ENCODE results near the gene MXRA8.

Gene MXRA8

DNA sequence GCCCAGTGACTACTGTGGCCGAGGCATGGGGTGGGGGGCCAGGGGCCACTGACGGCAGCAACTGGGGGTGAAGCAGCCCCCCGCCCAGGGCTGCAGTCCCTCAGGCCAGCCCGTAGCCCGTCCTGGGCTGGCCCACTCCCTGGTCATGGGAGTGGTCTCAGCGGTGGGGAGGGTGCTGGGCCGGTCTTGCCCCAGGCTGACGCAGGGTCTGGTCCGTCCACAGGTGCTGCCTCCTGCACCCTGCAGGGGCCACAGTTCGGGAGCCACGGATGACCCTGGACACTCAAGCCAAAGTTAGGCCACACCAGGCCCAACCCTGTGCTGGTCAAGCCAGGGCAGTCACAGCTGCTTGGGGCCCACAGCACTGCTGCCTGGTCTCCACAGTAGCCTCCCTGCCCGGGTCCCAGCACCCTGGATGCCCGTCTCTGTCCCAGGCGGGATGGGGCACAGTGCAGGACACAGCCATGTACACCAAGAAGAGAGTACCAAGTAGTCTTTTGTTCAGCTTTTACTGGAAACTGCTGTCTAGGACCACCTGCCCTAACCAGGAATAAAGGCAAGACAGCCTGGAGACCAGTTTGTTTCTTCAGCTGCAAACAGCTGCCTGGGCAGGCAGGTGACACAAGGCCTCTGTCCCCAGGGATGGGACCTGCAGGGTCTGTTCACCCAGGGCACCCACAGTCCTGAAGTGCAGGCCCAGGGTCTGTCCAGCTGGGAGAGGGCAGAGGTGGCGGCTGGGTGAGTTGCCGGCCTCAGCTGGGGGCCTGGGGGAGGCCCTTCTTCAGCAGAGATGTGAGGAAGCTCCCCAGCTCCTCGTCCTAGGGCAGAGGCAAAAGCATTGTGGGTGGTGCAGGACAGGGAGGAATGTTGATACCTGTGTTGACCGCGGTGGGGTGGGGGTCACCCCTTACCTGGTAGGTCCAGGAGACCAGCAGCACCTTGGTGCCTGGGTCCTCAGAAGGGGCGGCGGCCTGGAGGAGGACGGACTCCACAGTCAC is 46.9 kb downstream of the MXRA8 start:
- Mint-ChIP-seq H3K4me3 (no peak overlapping the region), H3K9me3 (no peaks in the 10 kb centered on the region), H3K36me3 (ENCODE audit: low read depth) (peaks cover 11% of the 10 kb centered on the region), H3K27ac (no peak overlapping the region), H3K4me1 (peaks cover 8% of the 10 kb centered on the region), H3K27me3 (no peaks in the 10 kb centered on the region)
- DNase-seq (no peak), ATAC-seq (no peak)

- Mint-ChIP-seq H3K4me1 (peaks cover 16% of the 10 kb centered on the region), H3K36me3 (ENCODE audit: low read depth) (peaks cover 4% of the 10 kb centered on the region), H3K27me3 (no peaks in the 10 kb centered on the region), H3K27ac (no peak overlapping the region), H3K4me3 (peak overlapping the region; percentile 50), H3K9me3 (no peaks in the 10 kb centered on the region)
- DNase-seq (no peak), ATAC-seq (no peak)
Observed at GRCh38 chr1:1310476-1311053, 47.8 kb downstream of the MXRA8 start.

- Mint-ChIP-seq H3K36me3 (ENCODE audit: low read depth) (peaks cover 4% of the 10 kb centered on the region), H3K27me3 (no peaks in the 10 kb centered on the region), H3K27ac (no peak overlapping the region), H3K9me3 (no peaks in the 10 kb centered on the region), H3K4me3 (peak overlapping the region; percentile 75), H3K4me1 (peaks cover 19% of the 10 kb centered on the region)
- ATAC-seq, result no peak
- DNase-seq, result no peak
Observed at GRCh38 chr1:1310109-1310385, 48.3 kb downstream of the MXRA8 start.

DNA sequence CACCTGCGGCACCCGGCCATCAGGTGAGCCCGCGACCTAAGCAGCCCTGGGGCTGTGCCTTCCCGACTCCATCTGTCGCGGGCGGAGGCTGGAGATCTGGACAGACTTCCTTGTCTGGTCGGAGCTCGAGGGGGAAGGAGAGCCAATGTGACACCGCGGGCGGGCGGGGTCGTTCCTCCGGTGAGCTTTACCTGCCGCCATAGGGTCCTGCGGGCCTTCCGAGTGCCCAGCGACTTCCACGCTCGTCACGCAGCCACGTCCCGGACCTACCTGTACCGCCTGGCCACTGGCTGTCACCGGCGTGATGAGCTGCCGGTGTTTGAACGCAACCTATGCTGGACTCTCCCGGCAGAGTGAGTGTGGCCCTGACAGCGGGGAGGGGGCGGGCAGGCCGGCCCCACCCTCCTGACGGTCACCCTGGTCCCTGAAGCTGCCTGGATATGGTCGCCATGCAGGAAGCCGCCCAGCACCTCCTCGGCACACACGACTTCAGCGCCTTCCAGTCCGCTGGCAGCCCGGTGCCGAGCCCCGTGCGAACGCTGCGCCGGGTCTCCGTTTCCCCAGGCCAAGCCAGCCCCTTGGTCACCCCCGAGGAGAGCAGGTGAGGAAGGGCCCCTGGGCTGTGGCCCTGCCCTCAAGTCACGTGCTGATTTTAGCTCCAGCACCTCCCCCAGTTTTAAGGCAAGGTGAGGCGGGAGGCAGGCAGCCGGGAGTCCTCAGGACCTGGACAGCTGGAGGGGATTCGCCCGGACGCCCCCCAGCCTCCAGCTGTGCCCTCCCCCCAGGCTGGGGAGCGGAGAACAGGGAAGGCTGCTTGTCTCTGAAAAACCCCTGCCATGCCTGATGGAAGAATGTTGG is 48.9 kb downstream of the MXRA8 start:
- Mint-ChIP-seq H3K27me3 (no peaks in the 10 kb centered on the region), H3K36me3 (ENCODE audit: low read depth) (peaks cover 3% of the 10 kb centered on the region), H3K27ac (peak overlapping the region; percentile 35), H3K9me3 (no peaks in the 10 kb centered on the region), H3K4me3 (peak overlapping the region; percentile 75), H3K4me1 (peaks cover 23% of the 10 kb centered on the region)
- peak; percentile 34 for DNase-seq
- no peak for ATAC-seq

GRCh38 chr1:1308756-1309250 is 49.6 kb downstream of the MXRA8 start:
- Mint-ChIP-seq H3K9me3 (no peaks in the 10 kb centered on the region), H3K4me3 (peak overlapping the region; percentile 80), H3K27me3 (no peaks in the 10 kb centered on the region), H3K36me3 (ENCODE audit: low read depth) (peaks cover 2% of the 10 kb centered on the region), H3K4me1 (peaks cover 23% of the 10 kb centered on the region), H3K27ac (peak overlapping the region; percentile 56)
- ATAC-seq (no peak), DNase-seq (no peak)

GRCh38 chr1:1307923-1308755 is 50.2 kb downstream of the MXRA8 start, which contains the start of the genes ACAP3 and PUSL1:
Gene ACAP3 (minus strand): TSS chr1:1307930. CDS start chr1:1307815, 115 bp downstream.
Gene PUSL1 (plus strand): TSS chr1:1308597. CDS start chr1:1308644, 47 bp downstream.
- Mint-ChIP-seq H3K27ac (peak within 1 kb of the TSS; percentile 79), H3K4me1 (peaks cover 23% of the 10 kb centered on the region), H3K27me3 (no peaks in the 10 kb centered on the region), H3K9me3 (no peaks in the 10 kb centered on the region), H3K4me3 (peak within 1 kb of the TSS; percentile 83), H3K36me3 (ENCODE audit: low read depth) (no peaks in the 10 kb centered on the region)
- peak; percentile 69 for ATAC-seq
- peak; percentile 91 for DNase-seq

GRCh38 chr1:1307261-1307922 is 51.0 kb downstream of the MXRA8 start:
- Mint-ChIP-seq H3K9me3 (no peaks in the 10 kb centered on the region), H3K4me1 (peaks cover 23% of the 10 kb centered on the region), H3K27me3 (no peaks in the 10 kb centered on the region), H3K4me3 (peak overlapping the region; percentile 83), H3K36me3 (ENCODE audit: low read depth) (no peaks in the 10 kb centered on the region), H3K27ac (peak overlapping the region; percentile 42)
- DNase-seq, result no peak
- ATAC-seq, result no peak

DNA sequence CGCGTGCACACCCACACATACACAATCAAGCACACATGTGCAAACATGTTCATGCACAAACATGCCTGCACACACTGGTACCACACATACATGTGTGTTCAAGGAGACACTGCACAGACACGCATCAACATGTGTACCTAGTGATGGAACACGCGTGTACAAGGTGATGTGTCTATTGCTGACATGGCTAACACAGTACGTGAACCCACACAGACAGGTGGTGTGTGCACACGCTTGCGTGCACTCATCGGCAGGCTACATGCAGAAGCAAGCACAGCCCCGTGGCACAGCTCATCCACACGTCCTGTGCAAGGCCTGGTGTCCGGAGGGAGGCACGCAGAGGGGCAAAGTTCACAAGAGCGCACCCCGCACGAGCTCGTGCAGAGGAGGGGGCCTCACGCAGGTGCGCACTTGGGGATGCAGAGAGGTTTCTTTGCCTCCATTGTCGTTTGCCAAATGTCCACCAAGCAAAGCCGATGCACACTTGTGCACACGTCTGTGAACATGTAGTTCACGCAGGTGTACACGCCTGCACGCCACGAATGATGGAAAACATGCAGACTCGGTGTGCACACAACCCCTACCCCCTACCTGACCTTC is 51.6 kb downstream of the MXRA8 start:
- ATAC-seq (no peak), DNase-seq (no peak)
- Mint-ChIP-seq H3K9me3 (no peaks in the 10 kb centered on the region), H3K4me1 (peaks cover 23% of the 10 kb centered on the region), H3K27me3 (no peaks in the 10 kb centered on the region), H3K4me3 (peak overlapping the region; percentile 83), H3K36me3 (ENCODE audit: low read depth) (no peaks in the 10 kb centered on the region), H3K27ac (peak overlapping the region; percentile 42)

DNA sequence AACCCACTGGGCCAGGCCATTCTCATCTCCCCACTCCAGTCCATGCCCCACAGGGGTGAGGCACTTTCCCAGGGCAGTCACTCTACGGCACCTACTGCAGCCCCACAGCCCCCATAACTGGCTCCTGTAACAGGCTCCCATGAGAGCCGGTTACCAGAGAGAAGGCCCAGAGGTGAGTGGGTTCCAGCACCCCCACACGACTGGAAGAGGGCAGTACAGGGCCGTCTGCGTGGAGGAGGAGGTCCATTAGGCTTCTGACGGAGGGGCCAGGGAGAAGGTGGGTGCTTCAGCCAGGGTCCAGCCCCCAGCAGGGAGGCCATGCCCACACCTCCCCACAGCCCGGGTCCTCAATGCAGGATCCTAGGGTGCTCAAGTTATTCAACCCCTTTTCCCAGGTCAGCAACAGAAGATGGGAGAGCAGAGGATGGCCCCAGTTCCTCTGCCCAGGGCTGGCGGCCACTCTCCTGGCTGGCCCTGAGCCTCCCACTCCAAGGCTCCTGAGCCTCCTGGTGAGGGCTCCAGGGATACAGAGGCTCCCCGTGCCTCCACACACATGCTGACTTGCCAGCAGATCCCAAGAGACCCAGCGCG is 52.2 kb downstream of the MXRA8 start:
- H3K36me3 Mint-ChIP-seq (ENCODE audit: low read depth), result no peaks in the 10 kb centered on the region
- H3K4me3 Mint-ChIP-seq, result peak overlapping the region; percentile 83
- H3K4me1 Mint-ChIP-seq, result peaks cover 23% of the 10 kb centered on the region
- H3K27ac Mint-ChIP-seq, result peak overlapping the region; percentile 77
- ATAC-seq (no peak), DNase-seq (peak; percentile 36)
- no peaks in the 10 kb centered on the region for H3K9me3 Mint-ChIP-seq
- no peaks in the 10 kb centered on the region for H3K27me3 Mint-ChIP-seq

GRCh38 chr1:1305300-1306069 is 52.9 kb downstream of the MXRA8 start:
- no peaks in the 10 kb centered on the region for H3K27me3 Mint-ChIP-seq
- peak overlapping the region; percentile 77 for H3K27ac Mint-ChIP-seq
- peak overlapping the region; percentile 83 for H3K4me3 Mint-ChIP-seq
- no peaks in the 10 kb centered on the region for H3K36me3 Mint-ChIP-seq (ENCODE audit: low read depth)
- DNase-seq (peak; percentile 78), ATAC-seq (peak; percentile 45)
- no peaks in the 10 kb centered on the region for H3K9me3 Mint-ChIP-seq
- peaks cover 23% of the 10 kb centered on the region for H3K4me1 Mint-ChIP-seq

GRCh38 chr1:1304331-1305299 is 53.7 kb downstream of the MXRA8 start:
- Mint-ChIP-seq H3K36me3 (ENCODE audit: low read depth) (no peaks in the 10 kb centered on the region), H3K4me1 (peaks cover 23% of the 10 kb centered on the region), H3K27me3 (no peaks in the 10 kb centered on the region), H3K4me3 (peak overlapping the region; percentile 83), H3K9me3 (no peaks in the 10 kb centered on the region), H3K27ac (no peak overlapping the region)
- no peak for ATAC-seq
- no peak for DNase-seq

All from activated naive CD8-positive, alpha-beta T cell treated with anti-CD3 and anti-CD28 coated beads, Interleukin-2, amount 50 U/mL, for 24 hours (primary cell).